GM18909 (cell line): Measurements from ENCODE around the gene NTM.

Source experiments
- ATAC-seq: cut with Tn5 transposase; IDR thresholded peaks from one replicate; pipeline ENCODE4 v1.9.1; 2021; ENCODE audit warnings: mild to moderate bottlenecking; ENCODE audit not compliant: unreplicated experiment, poor library complexity

Gene NTM

DNA sequence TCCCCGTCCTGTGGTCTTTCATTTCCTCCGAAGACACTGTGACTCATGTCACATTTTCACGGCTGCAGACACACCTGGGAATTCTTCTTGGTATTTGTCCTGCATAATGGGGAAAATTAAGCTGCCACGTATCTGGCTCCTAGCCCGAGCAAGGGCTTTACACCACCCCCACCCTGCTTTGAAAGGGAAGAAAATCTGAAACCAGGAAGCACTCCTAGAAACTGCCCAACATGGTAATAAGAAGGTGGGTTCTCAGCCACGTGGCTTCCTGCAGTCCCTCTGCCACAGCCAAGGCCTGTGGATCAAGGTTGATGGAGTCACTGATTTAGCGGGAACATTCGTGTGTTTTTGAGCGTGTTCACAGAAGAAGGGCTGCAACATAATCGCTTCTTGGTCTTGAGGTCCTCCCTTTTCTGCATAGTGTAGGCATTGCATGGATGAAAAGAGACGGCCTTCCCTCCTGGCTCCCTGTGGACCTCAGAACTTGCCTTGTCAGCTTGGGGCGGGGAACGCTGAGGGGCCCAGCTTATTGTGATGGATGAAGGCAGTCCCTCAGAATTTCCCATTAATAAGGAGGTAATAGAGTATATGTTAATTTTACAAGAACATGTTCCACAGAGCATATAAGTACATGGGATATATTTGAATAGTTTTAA is 292.0 kb downstream of the NTM start:
- no peak for ATAC-seq

DNA sequence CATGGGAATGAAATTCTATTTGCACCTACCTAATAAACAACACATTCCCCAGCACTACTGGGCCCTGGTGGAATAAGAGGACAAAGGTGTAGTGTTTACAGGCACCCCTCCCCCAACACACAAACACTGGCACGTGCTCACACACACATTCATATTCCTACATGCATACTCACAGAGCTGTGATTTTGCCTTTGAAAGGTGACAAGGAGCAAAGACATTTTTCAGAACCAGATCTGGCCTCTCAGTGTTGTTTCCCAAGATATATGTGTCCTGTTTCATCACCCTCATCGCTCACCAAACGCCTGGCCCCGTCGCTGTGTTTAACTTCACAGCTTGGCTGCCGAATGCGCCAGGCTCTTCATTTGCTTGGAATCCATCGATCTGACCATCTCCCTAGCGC is 292.6 kb downstream of the NTM start:
- no peak for ATAC-seq

DNA sequence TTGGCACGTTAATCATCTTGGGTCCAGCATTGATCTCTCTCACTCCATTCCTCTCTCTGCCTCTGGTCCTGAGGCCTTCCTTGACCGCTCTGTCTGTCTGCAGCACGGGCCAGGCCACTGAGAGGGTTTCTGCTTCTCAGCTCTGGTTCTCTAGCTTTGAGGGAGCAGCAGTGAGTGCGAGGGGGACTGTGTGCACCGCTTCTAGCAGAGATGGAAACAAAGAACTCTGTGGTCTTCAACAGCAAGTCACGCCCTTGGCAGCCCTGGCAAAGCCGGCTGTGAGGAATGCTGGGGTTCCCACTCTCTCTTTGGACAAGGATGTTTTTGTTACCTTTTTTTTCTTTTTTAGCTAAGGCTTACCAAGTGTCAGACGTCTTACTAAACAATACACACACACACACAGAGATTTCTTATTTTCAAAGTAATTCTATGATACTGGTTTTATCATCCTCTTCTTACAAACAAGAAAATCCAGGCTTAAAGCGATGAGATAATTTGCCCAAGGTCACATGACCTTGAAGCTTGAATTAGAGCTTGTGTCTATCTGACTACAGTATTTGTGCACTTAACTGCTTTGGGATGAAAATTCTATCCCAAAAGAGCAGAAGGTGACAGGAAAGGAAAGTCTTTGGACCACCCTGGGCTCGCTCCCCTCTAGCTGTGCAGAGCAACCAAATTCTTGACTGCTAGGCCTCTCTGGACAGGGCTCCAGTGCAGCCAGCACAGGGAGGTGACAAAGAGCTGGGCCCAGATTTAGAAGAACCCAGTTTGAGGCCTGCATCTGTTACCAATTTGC is 293.2 kb downstream of the NTM start:
- no peak for ATAC-seq

DNA sequence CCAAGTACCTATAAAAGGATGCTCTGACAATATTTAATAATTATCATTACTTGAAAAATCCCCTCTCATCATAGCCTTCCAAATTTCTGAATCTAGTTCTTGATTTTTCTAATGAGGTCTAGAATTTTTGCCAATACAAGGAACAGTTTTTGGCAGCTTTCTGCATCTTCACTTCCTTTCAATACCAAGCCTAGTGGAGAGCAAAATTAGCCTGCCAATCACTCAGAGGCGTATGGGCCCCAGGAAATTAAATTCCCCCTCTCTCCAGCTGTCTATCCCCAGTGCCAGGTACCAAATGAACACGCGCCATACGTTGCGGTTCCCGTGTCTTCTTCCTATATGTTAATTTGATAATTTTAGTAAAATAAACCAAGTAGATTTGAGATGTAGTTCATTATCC is 293.9 kb downstream of the NTM start:
- ATAC-seq: no peak

DNA sequence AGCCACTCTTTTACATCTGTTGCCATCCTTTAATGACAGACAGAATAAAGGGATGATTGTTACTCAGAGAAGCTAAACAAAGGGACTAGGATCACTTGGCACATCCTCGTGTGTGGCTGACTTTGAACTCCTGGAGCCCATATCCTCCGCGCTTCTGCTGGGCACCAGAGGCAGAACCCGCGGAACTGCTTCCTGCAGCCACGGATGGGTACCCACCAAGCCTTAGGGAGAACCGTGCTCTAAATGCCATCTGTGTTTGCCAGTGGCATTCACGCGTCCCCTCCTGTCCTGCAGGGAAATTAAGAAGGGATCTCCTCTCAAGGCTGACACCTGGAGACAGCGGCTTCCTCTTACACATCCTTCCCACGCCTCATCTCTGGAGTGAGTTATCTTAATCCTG is 294.4 kb downstream of the NTM start:
- no peak for ATAC-seq

DNA sequence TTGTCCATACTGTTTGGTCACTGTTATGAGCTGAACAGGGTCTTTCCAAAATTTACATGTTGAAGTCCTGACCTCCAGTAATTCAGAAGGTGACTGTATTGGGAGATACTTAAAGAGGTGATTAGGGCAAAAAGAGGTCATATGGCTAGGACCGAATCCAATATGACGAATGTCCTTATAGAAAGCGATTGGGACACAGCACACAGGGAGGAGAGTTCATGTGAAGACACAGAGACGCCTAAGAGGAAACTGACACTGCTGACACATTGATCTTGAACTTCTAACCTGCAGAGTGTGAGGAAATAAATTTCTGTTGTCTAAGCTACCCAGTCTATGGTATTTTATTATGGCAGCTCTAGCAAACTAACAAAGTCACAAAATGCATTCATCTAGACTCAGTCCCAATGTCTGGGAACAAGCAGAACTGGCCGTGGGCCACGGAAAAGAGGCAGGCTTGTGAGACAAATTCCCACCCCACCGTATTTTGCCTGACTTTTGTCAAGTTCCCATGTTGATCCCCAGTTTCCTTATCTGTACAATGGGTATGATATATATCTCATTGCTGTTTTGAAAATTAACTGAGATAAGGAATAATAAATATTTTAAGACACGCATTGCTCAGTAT is 295.0 kb downstream of the NTM start:
- ATAC-seq: no peak

DNA sequence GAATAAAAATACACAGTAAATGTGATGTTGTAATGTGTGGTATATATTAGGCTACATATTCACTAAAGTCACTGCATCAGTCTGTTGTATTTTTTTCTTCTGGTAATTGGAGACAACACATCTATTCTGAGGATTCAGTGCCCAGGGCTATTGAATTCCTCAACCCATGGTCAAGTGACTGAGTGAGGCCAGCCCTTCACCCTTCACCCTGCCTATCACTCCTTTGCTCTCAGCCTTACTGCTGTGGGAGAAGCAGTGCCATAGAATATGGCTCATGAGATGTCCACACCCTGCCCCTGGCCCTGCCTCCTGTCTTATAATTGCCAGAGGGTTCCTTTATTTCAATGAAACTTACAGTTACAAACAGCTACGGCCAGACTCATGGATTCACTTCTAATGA is 295.6 kb downstream of the NTM start:
- ATAC-seq: no peak

DNA sequence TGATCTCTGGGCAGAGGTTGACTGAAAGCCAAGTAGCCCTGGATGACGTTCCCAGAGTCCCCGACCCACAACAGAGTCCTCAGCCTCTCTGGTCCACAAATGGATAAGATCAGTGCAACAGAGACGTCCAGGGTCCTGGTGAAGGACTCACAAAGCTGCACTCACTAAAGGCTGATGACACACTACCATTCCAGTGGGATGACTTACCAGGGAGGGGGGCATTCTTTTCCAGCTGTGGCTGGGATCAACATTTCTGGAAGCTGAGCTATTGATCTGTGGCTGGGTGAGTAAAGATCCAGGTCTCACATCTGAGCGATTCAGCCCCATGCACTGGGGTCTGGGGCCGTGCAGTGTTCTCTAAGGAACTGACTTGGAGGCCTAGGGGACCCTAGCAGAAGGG is 296.2 kb downstream of the NTM start:
- no peak for ATAC-seq

DNA sequence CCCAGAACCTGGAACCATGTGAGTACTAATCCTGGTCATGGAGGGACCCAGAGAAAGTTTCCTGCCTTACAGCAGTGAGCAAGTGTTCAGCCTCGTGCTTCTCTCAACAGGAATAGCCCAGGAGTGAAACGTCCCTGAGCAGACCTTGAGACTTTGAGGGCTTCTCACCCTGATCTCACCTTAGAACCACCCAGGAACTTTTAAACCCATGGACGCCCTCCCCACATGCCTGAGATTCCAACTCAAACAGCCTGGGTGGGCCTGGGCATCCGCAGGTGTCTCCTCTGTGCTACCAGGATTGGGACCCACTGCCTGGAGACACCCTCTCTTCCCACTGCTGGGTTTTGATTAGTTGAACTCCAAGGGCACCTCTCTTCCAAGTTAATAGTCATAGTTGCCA is 297.2 kb downstream of the NTM start:
- ATAC-seq: no peak

DNA sequence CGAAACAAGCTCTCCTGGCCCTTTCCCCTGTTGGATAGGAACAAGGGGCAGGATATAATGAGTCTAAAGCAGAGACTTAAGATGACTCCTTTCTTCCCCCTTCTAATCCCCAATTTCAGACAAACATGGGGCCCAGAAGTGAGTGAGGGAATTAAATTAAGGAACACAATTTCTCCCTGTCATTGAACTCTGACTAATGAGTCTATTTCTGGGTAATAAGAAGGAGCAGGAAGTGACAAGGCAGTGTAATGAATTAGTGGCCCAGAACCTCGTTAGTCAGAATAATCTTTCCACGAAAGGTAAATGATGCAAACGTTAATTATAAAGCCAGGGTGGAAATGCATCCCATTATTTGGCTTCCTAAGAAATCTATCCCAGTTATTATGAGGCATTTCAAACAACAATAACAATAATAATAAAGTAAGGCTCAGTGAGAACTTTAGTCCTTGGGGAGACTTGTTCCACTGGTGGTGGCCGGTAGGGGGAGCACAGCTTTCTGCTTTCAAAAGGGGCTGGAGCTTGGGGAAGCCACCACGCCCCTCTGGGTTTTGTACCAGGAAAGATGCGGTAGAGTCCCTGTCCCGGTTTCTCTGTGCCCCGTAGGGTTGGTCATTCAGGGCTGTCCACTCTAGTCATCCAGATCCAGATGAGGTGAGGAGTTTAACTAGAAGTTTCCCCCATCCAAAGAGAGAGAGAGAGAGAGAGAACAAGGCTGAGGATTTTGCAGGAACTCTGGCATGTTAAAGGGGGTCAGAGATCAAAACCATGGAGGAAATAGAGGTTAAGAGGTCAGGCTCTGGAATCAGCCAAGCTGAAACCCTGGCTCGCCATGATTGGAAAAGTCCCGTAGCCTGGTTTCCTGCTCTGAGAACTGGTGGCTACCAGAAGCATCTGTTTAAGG is 298.3 kb downstream of the NTM start:
- peak; percentile 82 for ATAC-seq

DNA sequence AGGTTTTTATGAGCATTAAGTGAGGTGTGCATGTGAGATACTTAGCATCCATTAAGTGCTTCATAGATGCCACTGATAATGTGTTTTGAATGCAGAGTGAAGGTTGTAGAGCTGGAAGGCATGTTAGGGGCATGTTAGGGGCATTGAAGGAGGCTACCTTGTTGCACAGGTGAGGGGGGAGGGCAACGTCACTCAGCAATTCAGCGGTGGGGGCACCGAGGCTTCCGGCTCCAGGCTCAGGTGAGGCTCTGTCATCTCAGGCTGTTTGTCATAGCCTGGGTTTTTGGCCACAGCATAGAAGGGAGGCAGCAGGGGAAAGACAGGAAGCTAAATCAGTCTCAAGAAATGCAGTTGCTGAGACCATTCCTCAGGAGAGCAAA is 299.0 kb downstream of the NTM start:
- no peak for ATAC-seq

DNA sequence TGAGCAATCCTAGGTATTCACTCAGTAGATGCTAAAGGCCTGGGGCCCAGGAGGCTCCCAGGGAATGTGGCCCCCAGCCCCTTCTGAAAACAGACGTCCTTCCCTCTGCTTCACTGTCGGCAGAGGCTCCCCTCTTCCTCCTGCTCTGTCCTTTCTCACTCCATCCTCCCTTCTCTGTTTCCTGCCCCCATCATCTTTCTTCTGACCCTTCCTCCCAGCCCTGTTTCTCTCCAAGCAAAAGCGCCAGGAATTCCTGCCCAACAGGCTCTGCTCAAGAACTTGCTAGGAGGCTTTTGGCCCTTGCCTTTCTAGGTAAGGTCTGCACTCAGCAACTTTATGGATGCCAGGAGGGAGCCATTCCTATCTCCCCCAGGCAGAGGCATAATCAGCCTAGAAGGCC is 300.5 kb downstream of the NTM start:
- no peak for ATAC-seq

DNA sequence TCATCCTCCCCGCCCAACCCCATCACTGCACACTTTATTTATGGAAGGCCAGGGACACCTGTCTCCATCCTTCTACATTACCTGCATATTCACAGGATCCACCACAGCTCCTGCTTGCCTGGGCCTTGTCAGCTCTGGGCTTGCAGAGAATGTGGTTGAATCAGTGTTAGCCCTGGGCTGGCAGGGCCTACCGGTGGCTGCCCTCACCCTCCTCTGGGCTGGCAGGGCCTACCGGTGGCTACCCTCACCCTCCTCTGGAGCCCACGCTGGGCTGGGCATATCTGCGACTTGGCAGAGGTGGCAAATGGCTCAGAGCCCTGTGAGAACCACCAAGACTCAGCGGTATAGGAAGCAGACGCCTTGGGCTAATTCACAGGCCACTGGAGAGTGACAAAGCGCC is 300.9 kb downstream of the NTM start:
- no peak for ATAC-seq

DNA sequence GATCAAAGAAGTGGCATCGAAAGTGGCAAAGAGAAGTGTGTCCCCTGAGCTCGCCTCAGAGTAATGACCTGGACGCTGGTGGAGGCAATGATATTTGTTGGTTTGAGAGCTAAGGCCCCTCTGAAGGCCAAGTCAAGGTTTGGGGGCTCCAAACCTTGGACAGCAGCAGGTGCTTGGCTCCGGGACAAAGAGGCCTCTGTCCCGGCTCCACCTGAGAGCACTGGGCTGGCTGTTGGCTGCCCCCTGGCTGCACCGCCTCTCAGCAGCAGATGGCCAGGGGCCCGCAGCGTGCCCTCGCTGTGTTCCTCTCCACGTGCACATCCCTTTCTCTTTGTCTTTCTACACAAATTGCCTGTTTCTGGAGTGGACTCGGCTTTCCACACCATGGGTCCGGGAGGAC is 301.3 kb downstream of the NTM start:
- no peak for ATAC-seq

DNA sequence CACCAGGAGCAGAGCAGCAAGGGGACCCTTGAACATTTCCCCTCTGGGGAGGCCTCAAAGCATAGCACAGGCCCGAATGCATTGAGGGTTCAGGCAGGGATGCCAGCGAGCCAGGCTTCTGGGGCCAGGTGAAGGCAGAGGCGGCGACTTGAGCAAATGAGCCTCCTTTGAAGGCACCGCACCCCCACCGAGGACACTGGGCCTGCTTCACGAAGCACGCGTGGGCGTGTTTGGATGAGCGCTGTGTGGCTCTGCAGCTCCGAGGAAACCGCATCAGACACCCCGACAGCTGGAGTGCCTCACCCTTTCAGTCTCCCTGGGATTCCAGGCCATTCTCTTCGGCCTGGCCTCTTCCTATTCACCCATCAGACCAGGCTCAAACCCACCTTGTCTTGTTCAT is 301.8 kb downstream of the NTM start:
- no peak for ATAC-seq

DNA sequence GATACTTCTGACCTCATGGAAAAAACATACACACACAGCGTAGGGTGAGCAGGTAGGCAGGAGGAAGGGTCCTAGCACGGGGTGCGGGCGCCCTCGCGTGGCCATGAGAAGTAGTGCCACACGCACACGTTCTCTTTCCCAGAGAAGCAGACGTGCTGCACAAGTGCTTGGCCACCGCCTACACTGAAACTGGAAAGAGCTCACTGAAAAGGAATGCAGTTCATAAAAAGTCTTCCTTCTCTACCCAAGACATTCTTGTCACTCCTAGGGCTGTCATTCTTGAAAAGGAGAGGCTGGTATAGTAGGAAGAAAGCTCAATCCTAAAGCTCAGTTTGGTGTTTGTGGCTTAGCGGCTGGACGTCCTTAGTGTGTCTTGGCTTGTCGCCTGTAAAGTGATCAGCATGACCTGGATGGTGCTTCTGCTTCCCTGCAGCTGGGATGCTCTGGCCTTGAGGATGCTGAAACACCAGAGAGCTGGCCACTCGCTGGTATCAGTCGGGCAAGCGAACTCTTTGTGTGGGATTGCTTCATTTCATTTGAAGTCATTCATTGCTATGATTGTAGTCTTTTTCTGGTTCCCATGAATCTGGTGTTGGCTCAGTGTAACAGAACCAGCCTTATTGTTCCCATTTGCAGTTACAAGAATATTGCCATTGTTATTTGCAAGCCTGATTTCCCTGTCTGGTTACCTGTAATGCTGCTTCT is 303.8 kb downstream of the NTM start:
- ATAC-seq: peak; percentile 90

DNA sequence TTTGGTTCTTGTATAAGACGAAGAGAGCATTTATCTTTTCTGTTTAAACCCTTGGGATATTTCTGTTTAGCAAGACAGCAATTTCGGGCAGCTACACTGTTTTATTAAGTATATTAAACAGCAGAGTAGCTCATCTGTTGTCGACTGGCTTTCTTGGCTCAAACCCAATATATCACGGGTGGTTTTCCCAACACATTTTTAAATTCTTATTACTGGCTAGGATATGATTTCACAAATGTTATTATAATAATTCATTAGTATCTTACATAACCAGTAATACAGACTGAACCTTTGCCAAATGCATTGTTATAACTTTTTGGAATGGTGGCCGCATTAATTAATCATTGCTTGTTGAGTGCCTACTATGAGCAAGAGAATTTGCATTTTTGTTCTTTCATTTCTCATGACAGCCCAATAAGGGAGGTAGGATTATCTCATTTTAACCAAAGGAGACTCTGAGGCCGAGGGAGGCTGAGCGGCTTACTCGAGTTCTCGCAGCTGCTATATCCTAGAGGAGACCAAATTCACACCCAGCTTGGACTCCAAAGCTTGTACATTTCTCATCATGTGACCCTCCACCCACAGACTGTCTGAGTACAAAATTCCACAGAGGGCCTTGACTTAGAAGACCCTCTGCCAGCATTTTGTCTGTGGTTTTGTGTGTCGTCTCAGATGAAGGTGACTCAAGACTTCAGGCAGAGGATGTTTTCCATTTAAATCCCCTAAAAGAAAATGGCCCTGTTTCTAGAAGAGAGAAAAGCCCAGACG is 304.9 kb downstream of the NTM start:
- no peak for ATAC-seq

DNA sequence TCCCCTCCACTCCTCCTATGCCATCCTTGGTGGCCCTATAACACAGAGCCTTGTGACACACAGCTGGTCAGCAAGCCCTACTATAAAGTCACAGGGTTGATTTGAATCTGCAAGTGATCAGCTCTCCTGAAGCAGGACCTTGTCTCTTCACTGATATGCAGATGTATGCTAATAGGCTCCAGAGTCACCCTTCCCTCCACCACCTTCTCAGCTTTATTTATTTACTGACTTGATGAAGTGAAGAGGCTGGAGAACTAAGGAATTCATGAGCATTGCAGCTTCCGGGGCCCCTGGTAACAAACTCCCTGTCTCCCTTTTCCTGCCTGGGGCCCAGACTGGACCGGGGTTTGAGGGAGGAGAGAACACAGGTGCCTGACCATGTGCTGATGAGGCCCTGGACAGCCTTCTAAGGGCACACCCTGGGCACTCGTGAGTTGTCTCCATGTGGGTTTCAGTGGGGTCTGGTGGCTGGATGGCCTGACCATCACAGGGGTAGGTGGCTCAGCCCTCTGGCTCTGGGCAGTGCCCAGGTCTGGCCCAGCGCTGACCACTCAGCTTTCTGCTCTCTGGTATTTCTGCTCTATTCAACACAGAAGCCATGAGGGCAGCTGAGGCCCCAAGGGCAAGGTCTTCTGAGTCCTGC is 307.5 kb downstream of the NTM start:
- no peak for ATAC-seq
